ENCODE measurements around the gene OXNAD1. TPM values are rescaled to one million over a fixed set of nuclear protein-coding genes. Genes with fewer than 3 reads are reported as not detected.

Gene OXNAD1
- total and polyA plus RNA-seq, 2 experiments from 2014 or later = 14.4 to 21.1 TPM

- no peaks in the 10 kb centered on the region for H4K20me1 ChIP-seq (ENCODE audit: insufficient read depth, poor library complexity, severe bottlenecking)
- no peaks in the 10 kb centered on the region for H3K9me2 ChIP-seq (replicated peaks; ENCODE audit: insufficient read depth)
- H3K27me3 ChIP-seq = no peaks in the 10 kb centered on the region
- no peak for DNase-seq (ENCODE audit: low spot score)
- H3K36me3 ChIP-seq (replicated peaks; ENCODE audit: insufficient read depth, low read depth) = no peaks in the 10 kb centered on the region
- no peak overlapping the region for H3K27ac ChIP-seq
- no peak overlapping the region for H3K4me2 ChIP-seq
- TF ChIP-seq EZH2 (IDR thresholded peaks at IDR 0.05; ENCODE audit: borderline replicate concordance) = no peak
- TF ChIP-seq EZH2phosphoT487 (IDR thresholded peaks at IDR 0.05; ENCODE audit: low read depth, severe bottlenecking, unreplicated experiment) = no peak
- TF ChIP-seq CTCF (IDR thresholded peaks at IDR 0.05; ENCODE audit: poor library complexity) = no peak
- H2AFZ ChIP-seq = no peak overlapping the region
- WGBS (ENCODE audit: low lambda C conversion rate, missing lambda C conversion rate) = 81% methylated on average over 2 of the region's 2 CpGs
- no peaks in the 10 kb centered on the region for H3K9me3 ChIP-seq (ENCODE audit: low read depth)
- peaks cover 9% of the 10 kb centered on the region for H3K4me1 ChIP-seq (ENCODE audit: insufficient read depth)
- no peaks in the 10 kb centered on the region for H3K79me2 ChIP-seq
- H3K4me3 ChIP-seq = no peak overlapping the region
Measured at GRCh38 chr3:16304061-16305010, 39.3 kb downstream of the OXNAD1 start.

GRCh38 chr3:16305111-16305541, 40.1 kb downstream of the OXNAD1 start:
- H3K9me2 ChIP-seq (replicated peaks; ENCODE audit: insufficient read depth) = no peaks in the 10 kb centered on the region
- no peaks in the 10 kb centered on the region for H3K27me3 ChIP-seq
- H4K20me1 ChIP-seq (ENCODE audit: insufficient read depth, poor library complexity, severe bottlenecking) = no peaks in the 10 kb centered on the region
- 92% methylated on average over 7 of the region's 7 CpGs for WGBS (ENCODE audit: low lambda C conversion rate, missing lambda C conversion rate)
- no peaks in the 10 kb centered on the region for H3K9me3 ChIP-seq (ENCODE audit: low read depth)
- H3K27ac ChIP-seq = no peak overlapping the region
- H3K36me3 ChIP-seq (replicated peaks; ENCODE audit: insufficient read depth, low read depth) = no peaks in the 10 kb centered on the region
- H3K4me1 ChIP-seq (ENCODE audit: insufficient read depth) = peaks cover 9% of the 10 kb centered on the region
- H3K79me2 ChIP-seq = no peaks in the 10 kb centered on the region
- no peak for DNase-seq (ENCODE audit: low spot score)
- TF ChIP-seq EZH2 (IDR thresholded peaks at IDR 0.05; ENCODE audit: borderline replicate concordance) (no peak), EZH2phosphoT487 (IDR thresholded peaks at IDR 0.05; ENCODE audit: low read depth, severe bottlenecking, unreplicated experiment) (no peak), CTCF (IDR thresholded peaks at IDR 0.05; ENCODE audit: poor library complexity) (no peak)
- no peak overlapping the region for H2AFZ ChIP-seq
- no peak overlapping the region for H3K4me2 ChIP-seq
- no peak overlapping the region for H3K4me3 ChIP-seq

GRCh38 chr3:16307832-16308531, 43.0 kb downstream of the OXNAD1 start:
- Histone ChIP-seq H2AFZ (no peak overlapping the region), H3K36me3 (replicated peaks; ENCODE audit: insufficient read depth, low read depth) (no peaks in the 10 kb centered on the region), H3K4me2 (no peak overlapping the region), H4K20me1 (ENCODE audit: insufficient read depth, poor library complexity, severe bottlenecking) (no peaks in the 10 kb centered on the region), H3K4me1 (ENCODE audit: insufficient read depth) (peaks cover 9% of the 10 kb centered on the region), H3K79me2 (no peaks in the 10 kb centered on the region), H3K9me2 (replicated peaks; ENCODE audit: insufficient read depth) (no peaks in the 10 kb centered on the region), H3K4me3 (no peak overlapping the region), H3K27ac (no peak overlapping the region), H3K27me3 (no peaks in the 10 kb centered on the region), H3K9me3 (ENCODE audit: low read depth) (no peaks in the 10 kb centered on the region)
- no peak for DNase-seq (ENCODE audit: low spot score)
- TF ChIP-seq CTCF (IDR thresholded peaks at IDR 0.05; ENCODE audit: poor library complexity) = no peak
- TF ChIP-seq EZH2phosphoT487 (IDR thresholded peaks at IDR 0.05; ENCODE audit: low read depth, severe bottlenecking, unreplicated experiment) = no peak
- TF ChIP-seq EZH2 (IDR thresholded peaks at IDR 0.05; ENCODE audit: borderline replicate concordance) = no peak
- 92% methylated on average over 5 of the region's 5 CpGs for WGBS (ENCODE audit: low lambda C conversion rate, missing lambda C conversion rate)
